ENCODE results near the gene FAM120B.

- TF ChIP-seq, protein P1, sequence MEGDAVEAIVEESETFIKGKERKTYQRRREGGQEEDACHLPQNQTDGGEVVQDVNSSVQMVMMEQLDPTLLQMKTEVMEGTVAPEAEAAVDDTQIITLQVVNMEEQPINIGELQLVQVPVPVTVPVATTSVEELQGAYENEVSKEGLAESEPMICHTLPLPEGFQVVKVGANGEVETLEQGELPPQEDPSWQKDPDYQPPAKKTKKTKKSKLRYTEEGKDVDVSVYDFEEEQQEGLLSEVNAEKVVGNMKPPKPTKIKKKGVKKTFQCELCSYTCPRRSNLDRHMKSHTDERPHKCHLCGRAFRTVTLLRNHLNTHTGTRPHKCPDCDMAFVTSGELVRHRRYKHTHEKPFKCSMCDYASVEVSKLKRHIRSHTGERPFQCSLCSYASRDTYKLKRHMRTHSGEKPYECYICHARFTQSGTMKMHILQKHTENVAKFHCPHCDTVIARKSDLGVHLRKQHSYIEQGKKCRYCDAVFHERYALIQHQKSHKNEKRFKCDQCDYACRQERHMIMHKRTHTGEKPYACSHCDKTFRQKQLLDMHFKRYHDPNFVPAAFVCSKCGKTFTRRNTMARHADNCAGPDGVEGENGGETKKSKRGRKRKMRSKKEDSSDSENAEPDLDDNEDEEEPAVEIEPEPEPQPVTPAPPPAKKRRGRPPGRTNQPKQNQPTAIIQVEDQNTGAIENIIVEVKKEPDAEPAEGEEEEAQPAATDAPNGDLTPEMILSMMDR (IDR thresholded peaks at IDR 0.05): no peak
- no peak for TF ChIP-seq POLR2A (IDR thresholded peaks at IDR 0.05)
These were observed 45.9 kb upstream of the FAM120B start for GRCh38 chr6:170260686-170261085.
